ENCODE results near the gene MAPK8.

MAPK8 gene

DNA sequence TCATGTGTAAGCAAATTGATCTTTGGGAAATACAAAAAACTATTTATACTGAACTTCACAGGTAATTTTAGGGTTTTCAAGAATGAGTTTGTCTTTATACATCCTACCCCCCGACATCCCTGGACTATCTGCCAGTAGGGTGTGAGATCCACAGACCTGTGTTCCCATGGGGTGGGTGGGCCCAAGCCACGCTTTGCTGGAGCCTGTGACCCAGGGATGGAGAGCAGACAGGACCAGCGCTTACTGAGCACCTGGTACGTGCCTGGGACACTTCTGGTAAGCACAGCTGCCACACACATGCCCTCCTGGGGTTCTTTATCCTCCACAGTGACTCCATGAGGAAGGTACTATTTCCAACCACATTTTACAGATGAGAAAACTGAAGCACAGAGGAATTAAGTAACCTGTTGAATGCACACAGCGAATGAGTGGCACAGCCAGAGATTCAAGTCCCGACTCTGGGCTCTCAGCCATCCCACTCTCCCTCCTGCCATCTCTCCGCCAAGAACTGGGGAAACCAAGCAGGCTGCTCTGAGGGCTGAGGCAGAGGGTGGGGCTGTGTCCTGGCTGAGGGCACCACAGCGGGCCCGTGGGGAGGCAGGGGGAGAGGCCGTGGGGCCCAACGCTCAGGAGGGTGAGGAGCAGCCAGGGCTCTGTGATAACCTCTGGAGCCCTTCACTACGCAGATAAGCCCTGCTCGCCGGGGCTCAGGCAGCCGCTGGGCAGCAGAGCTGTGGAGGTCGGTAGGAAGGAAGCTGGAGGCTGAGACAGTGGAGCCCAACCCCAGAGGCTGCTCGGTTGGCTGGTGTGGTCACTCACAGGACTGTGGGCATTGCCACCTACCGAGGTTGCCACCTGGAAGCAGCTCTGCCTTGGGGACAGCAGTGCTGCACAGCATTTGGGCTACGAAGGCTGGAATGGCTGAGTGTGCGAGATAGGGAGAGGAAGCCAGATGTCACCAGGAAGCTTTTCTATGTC, 174.2 kb downstream of the MAPK8 start:
- no peak for DNase-seq

DNA sequence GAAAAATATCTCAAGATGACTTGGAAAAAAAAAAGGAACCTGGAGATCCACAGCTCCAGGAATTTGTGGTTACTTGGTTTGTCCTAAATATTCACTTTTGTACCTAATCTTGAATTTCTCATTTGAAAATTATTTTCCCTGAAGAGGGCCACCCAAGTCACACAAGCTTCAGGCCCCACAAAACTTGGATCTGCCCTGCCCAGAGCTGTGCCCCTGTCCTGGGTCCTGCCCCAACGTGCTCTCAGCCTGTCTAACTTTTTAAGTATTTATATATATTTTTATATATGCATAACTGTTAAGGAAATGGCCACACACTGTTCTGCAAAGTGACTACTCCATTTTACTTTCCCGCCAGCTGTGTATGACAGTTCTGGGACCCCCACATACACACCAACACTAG, 174.9 kb downstream of the MAPK8 start:
- DNase-seq, result no peak

DNA sequence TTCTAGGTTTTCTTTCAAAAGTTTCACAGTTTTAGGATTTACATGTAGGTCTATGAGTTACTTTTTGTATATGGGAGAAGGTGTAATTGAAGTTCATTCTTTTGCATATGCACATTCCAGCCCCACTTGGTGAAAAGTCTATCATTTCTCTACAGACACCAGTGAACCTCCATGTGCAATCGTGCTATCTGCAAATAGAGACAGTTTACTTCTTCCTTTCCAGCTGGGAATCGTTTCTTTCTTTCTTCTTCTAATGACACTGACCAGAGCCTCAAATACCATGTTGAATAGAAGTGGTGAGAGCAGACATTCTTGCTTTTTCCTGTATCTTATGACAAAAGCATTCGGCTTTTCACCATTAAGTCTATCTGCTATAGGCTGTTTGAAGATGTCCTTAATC, 175.7 kb downstream of the MAPK8 start:
- no peak for DNase-seq

DNA sequence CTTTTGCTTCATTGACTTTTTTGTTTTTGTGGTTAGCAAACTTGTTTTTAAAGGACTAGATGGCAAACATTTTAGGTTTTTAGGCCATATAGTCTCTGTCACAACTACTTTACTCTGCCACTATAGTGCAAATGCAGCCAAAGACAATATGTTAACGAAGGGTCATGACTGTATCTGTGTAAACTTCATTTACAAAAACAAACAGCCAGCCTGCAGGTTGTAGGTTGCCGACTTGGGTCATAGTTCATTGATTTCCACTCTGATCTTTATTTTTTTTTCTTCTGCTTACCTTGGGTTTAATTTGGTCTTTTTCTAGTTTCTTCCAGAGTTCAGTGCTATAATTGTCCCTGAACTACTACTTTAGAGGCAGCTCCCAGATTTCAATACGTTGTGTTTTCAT, 178.4 kb downstream of the MAPK8 start:
- no peak for DNase-seq

DNA sequence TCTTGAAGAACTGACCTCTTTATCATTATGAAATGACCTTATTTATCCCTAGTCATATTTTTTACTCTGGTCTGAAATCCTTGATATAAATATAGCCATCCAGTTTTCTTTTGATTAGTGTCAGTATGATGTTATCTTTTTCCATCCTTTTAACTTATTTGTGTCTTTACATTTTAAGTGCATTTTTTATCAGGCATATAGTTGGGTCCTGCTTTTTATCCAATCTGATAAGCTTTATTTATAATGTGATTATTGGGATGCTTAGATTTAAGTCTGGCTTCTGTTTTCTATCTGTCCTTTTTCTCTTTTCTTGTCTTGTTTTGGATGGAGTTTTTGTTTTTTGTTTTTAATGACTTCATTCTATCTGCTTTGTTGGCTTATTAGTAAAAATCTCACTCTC, 179.2 kb downstream of the MAPK8 start:
- DNase-seq, result no peak

DNA sequence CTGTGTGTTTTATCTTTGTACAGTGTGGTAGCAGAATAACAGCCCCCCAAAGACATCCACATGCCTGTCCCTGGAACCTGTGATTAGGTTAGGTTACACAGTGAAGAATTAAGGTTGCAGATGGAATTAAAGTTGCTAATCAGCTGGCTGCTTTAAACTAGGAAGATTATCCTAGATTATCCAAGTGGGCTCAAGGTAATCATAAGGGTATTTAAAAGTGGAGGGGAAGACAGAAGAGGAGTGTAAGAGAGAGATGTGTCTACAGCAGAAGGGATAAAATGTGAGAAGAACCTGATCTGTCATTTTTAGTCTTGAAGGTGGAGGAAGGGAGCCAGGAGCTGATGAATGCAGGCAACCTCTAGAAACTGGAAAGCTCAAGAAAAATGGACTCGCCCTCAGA, 180.8 kb downstream of the MAPK8 start:
- DNase-seq, result no peak

All from HCEC 1CT (cell line).